Lower leg skin (tissue), 3 donors: ENCODE results near the gene ACOX3.

Source experiments
- CTCF ChIP-seq, 3 donors: fragments of 450-650 bp; IDR thresholded peaks; one replicate each; pipeline ENCODE4 v1.5.1; 2016; ENCODE audit warnings: antibody characterized with exemption in 3 of 3, mild to moderate bottlenecking in 3 of 3, moderate library complexity in 2 of 3
- POLR2A ChIP-seq, 2 donors: fragments of 450-650 bp; IDR thresholded peaks; one replicate each; pipeline ENCODE4 v1.6.1; 2016 to 2017; ENCODE audit warnings: antibody characterized with exemption in 2 of 2, mild to moderate bottlenecking in 1 of 2, moderate library complexity in 1 of 2

- TF ChIP-seq CTCF (IDR thresholded peaks at IDR 0.05) (no peak), POLR2A (IDR thresholded peaks at IDR 0.05) (no peak)
Measured at GRCh38 chr4:8469550-8469949, 29.0 kb upstream of the ACOX3 start.
